SK-N-SH (cell line): ENCODE data around the gene SKIL. TPM values are rescaled to one million over a fixed set of nuclear protein-coding genes. Genes with fewer than 3 reads are reported as not detected.

Experiments used
- CTCF ChIA-PET: fragments of 300-600, 350-600 bp; formaldehyde crosslinking; extraction: SDS; loops from one replicate; lab custom pipeline; 2021; lab: Yijun Ruan, JAX
- POLR2A ChIA-PET: fragments of 350-600 bp; sonication (Branson Sonifier 250); formaldehyde crosslinking; extraction: SDS; loops from one replicate; lab custom pipeline; 2020; ENCODE audit warnings: antibody characterized with exemption, inconsistent platforms; lab: Yijun Ruan, JAX
- DNase-seq: peaks from one replicate; pipeline ENCODE4 v3.0.0; 2012
- H2AFZ ChIP-seq: fragments of 200-600 bp; sonication (generic); 2 replicates; pipeline ENCODE4 v1.8.1; 2016; ENCODE audit warnings: antibody characterized with exemption, mild to moderate bottlenecking, low read depth
- H3F3A ChIP-seq: fragments of 200-600 bp; sonication (generic); replicated peaks from 2 replicates; pipeline ENCODE3; 2016; ENCODE audit warnings: antibody characterized with exemption, mild to moderate bottlenecking; ENCODE audit not compliant: insufficient read depth
- H3K27ac ChIP-seq, 2 experiments: fragments of 200-500 bp in 1 of 2; fragments of 200-600 bp in 1 of 2; sonication (Bioruptor generic) in 1 of 2; sonication (generic), shearing (Covaris generic) in 1 of 2; 2 replicates each; pipeline versions ENCODE4 v1.5.1 to v1.6.1; 2014 to 2016; ENCODE audit warnings: low read depth in 2 of 2, inconsistent platforms in 1 of 2, low read length in 1 of 2, mild to moderate bottlenecking in 1 of 2, mixed read lengths in 1 of 2
- H3K27me3 ChIP-seq: fragments of 200-600 bp; sonication (generic), shearing (Covaris generic); 2 replicates; pipeline ENCODE4 v1.6.1; 2016; ENCODE audit warnings: mixed run types; ENCODE audit not compliant: insufficient read depth
- H3K36me3 ChIP-seq, 2 experiments: fragments of 200-500 bp in 1 of 2; fragments of 200-600 bp in 1 of 2; sonication (Bioruptor generic) in 1 of 2; sonication (generic) in 1 of 2; replicated peaks in 1 of 2; 2 replicates each; pipeline versions ENCODE3 to v1.5.1; 2014 to 2016; ENCODE audit warnings: low read length in 1 of 2, mild to moderate bottlenecking in 1 of 2; ENCODE audit not compliant: insufficient read depth in 2 of 2, control insufficient read depth in 1 of 2
- H3K4me1 ChIP-seq, 2 experiments: fragments of 200-500 bp in 1 of 2; fragments of 200-600 bp in 1 of 2; sonication (Bioruptor generic) in 1 of 2; sonication (generic), shearing (Covaris generic) in 1 of 2; 2 replicates each; pipeline versions ENCODE4 v1.5.1 to v1.6.1; 2014 to 2016; ENCODE audit warnings: low read depth in 1 of 2, low read length in 1 of 2, mixed run types in 1 of 2; ENCODE audit not compliant: insufficient read depth in 2 of 2, control insufficient read depth in 1 of 2
- H3K4me2 ChIP-seq: fragments of 200-600 bp; sonication (generic), shearing (Covaris generic); 2 replicates; pipeline ENCODE4 v1.6.1; 2017; ENCODE audit warnings: mixed run types
- H3K4me3 ChIP-seq, 2 experiments: fragments of 200-500 bp in 1 of 2; fragments of 200-600 bp in 1 of 2; sonication (Bioruptor generic) in 1 of 2; sonication (generic), shearing (Covaris generic) in 1 of 2; 2 replicates each; pipeline versions ENCODE4 v1.5.1 to v1.8.1; 2014 to 2016; ENCODE audit warnings: low read depth in 2 of 2, inconsistent platforms in 1 of 2, low read length in 1 of 2, mild to moderate bottlenecking in 1 of 2, mixed read lengths in 1 of 2, moderate library complexity in 1 of 2
- H3K79me2 ChIP-seq: fragments of 200-600 bp; sonication (generic); 2 replicates; pipeline ENCODE4 v1.8.1; 2017; ENCODE audit warnings: mild to moderate bottlenecking; ENCODE audit not compliant: insufficient read depth
- H3K9ac ChIP-seq: fragments of 200-600 bp; sonication (generic); 2 replicates; pipeline ENCODE4 v1.6.1; 2017; ENCODE audit warnings: mixed run types
- H3K9me2 ChIP-seq: fragments of 200-600 bp; sonication (generic); 2 replicates; pipeline ENCODE4 v1.6.1; 2017; ENCODE audit warnings: mixed run types
- H3K9me3 ChIP-seq: fragments of 200-600 bp; sonication (generic); 2 replicates; pipeline ENCODE4 v1.6.1; 2017; ENCODE audit warnings: mixed run types, mild to moderate bottlenecking, moderate library complexity
- H4K20me1 ChIP-seq: fragments of 200-600 bp; sonication (generic); 2 replicates; pipeline ENCODE4 v1.6.1; 2017; ENCODE audit warnings: mild to moderate bottlenecking, mixed run types; ENCODE audit not compliant: insufficient read depth
- FOSL2 ChIP-seq: IDR thresholded peaks from 2 replicates; pipeline ENCODE4 v1.4.0; 2012; ENCODE audit warnings: low read depth, mild to moderate bottlenecking, moderate library complexity, borderline replicate concordance
- FOXM1 ChIP-seq: IDR thresholded peaks from 2 replicates; pipeline ENCODE4 v1.4.0; 2012; ENCODE audit warnings: low read depth, mild to moderate bottlenecking
- GATA2 ChIP-seq: sonication (generic); formaldehyde crosslinking; IDR thresholded peaks from 2 replicates; pipeline ENCODE4 v1.5.0; 2020; ENCODE audit warnings: mild to moderate bottlenecking, missing genetic modification reagents
- IRF3 ChIP-seq: fragments of 150-350 bp; IDR thresholded peaks from 2 replicates; pipeline ENCODE4 v1.6.1; 2016; ENCODE audit warnings: mild to moderate bottlenecking, low read depth, low read length
- MEF2A ChIP-seq: IDR thresholded peaks from 2 replicates; pipeline ENCODE4 v1.4.0; 2012; ENCODE audit warnings: low read depth, borderline replicate concordance
- NRF1 ChIP-seq: IDR thresholded peaks from 2 replicates; pipeline ENCODE4 v1.6.1; 2012; ENCODE audit warnings: low read depth, mild to moderate bottlenecking, low read length
- POLR2AphosphoS5 ChIP-seq: IDR thresholded peaks from 2 replicates; pipeline ENCODE4 v1.6.1; 2012; ENCODE audit warnings: low read depth, low read length
- RCOR1 ChIP-seq: fragments of 150-350 bp; IDR thresholded peaks from 2 replicates; pipeline ENCODE4 v1.6.1; 2017; ENCODE audit warnings: antibody characterized with exemption, low read length
- WGBS: methylation state at CpG from one replicate; pipeline ENCODE4 v1.1.6; 2017; ENCODE audit warnings: low lambda C conversion rate; 5-methylcytosine and 5-hydroxymethylcytosine counted together
- polyA plus RNA-seq, 3 experiments: library from polyadenylated mRNA; depleted of rRNA; stranded (reverse); fragments of >200 nt; gene quantifications; 2 replicates each; pipeline ENCODE4 v1.2.3, GENCODE V29; 2012
- TF ChIP-seq, protein P1 (sequence below): IDR thresholded peaks from 2 replicates; pipeline ENCODE4 v1.6.1; 2012; ENCODE audit warnings: mild to moderate bottlenecking, low read depth, low read length, moderate library complexity
- TF ChIP-seq, protein P2 (sequence below): IDR thresholded peaks from 2 replicates; pipeline ENCODE4; 2012

Gene SKIL
- polyA plus RNA-seq, 1 of the 3 experiments (the other 2 are of a cell fraction) = 3.9 TPM

- TF ChIP-seq FOSL2 = no peak
- no peak for TF ChIP-seq RCOR1
- TF ChIP-seq NRF1 = no peak
- TF ChIP-seq POLR2AphosphoS5 = no peak
Observed at GRCh38 chr3:170364965-170365364, 7.5 kb downstream of the SKIL start (continued).

- peak overlapping the region; percentile 23; the same call in 1 of the 2 replicates for H3K4me2 ChIP-seq
- TF ChIP-seq, protein P1, sequence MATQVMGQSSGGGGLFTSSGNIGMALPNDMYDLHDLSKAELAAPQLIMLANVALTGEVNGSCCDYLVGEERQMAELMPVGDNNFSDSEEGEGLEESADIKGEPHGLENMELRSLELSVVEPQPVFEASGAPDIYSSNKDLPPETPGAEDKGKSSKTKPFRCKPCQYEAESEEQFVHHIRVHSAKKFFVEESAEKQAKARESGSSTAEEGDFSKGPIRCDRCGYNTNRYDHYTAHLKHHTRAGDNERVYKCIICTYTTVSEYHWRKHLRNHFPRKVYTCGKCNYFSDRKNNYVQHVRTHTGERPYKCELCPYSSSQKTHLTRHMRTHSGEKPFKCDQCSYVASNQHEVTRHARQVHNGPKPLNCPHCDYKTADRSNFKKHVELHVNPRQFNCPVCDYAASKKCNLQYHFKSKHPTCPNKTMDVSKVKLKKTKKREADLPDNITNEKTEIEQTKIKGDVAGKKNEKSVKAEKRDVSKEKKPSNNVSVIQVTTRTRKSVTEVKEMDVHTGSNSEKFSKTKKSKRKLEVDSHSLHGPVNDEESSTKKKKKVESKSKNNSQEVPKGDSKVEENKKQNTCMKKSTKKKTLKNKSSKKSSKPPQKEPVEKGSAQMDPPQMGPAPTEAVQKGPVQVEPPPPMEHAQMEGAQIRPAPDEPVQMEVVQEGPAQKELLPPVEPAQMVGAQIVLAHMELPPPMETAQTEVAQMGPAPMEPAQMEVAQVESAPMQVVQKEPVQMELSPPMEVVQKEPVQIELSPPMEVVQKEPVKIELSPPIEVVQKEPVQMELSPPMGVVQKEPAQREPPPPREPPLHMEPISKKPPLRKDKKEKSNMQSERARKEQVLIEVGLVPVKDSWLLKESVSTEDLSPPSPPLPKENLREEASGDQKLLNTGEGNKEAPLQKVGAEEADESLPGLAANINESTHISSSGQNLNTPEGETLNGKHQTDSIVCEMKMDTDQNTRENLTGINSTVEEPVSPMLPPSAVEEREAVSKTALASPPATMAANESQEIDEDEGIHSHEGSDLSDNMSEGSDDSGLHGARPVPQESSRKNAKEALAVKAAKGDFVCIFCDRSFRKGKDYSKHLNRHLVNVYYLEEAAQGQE = no peak
- TF ChIP-seq FOXM1 = no peak
- no peak for TF ChIP-seq GATA2 (CRISPR knock-in tag)
- no peak for TF ChIP-seq IRF3
- no peak for TF ChIP-seq MEF2A
- TF ChIP-seq, protein P2, sequence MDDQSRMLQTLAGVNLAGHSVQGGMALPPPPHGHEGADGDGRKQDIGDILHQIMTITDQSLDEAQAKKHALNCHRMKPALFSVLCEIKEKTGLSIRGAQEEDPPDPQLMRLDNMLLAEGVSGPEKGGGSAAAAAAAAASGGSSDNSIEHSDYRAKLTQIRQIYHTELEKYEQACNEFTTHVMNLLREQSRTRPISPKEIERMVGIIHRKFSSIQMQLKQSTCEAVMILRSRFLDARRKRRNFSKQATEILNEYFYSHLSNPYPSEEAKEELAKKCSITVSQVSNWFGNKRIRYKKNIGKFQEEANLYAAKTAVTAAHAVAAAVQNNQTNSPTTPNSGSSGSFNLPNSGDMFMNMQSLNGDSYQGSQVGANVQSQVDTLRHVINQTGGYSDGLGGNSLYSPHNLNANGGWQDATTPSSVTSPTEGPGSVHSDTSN = no peak
- peaks cover 0 to 3% of the 10 kb centered on the region in 2 experiments; a peak in 3 of 4 replicates for H3K4me1 ChIP-seq
- H4K20me1 ChIP-seq = peaks cover 83% of the 10 kb centered on the region
- DNase-seq = no peak
- 88% methylated on average over 4 of the region's 4 CpGs for WGBS
- CTCF ChIA-PET = no interaction called here
- H3F3A ChIP-seq = peaks cover 44% of the 10 kb centered on the region
- H3K4me3 ChIP-seq = no peak overlapping the region
- H3K27ac ChIP-seq = no peak overlapping the region
- POLR2A ChIA-PET = no interaction called here
- H3K9ac ChIP-seq = peak overlapping the region; percentile 7; the same call in 1 of the 2 replicates
- no peaks in the 10 kb centered on the region for H3K9me2 ChIP-seq
- no peaks in the 10 kb centered on the region for H3K9me3 ChIP-seq
- H2AFZ ChIP-seq = no peak overlapping the region
- H3K79me2 ChIP-seq = peaks cover 99% of the 10 kb centered on the region
- peaks cover 11 to 72% of the 10 kb centered on the region in 2 experiments for H3K36me3 ChIP-seq
- no peaks in the 10 kb centered on the region for H3K27me3 ChIP-seq
Observed at GRCh38 chr3:170367797-170368196, 10.3 kb downstream of the SKIL start.
